K562 (cell line): ENCODE measurements around the gene LYVE1. TPM values are rescaled to one million over a fixed set of nuclear protein-coding genes. Genes with fewer than 3 reads are reported as not detected.

Source experiments
- ATAC-seq: fragments of 200-7000 bp; cut with Tn5 transposase; 3 replicates; pipeline ENCODE4 v1.9.1; 2020; ENCODE audit warnings: moderate library complexity
- BruUV-seq: library from RNA; stranded (reverse); fragments of 400-500 nt; replicated peaks from 2 replicates; lab custom pipeline; 2021; lab: Mats Ljungman, UMichigan
- CTCF ChIA-PET: fragments of 300-600 bp; formaldehyde crosslinking; extraction: SDS; loops from one replicate; lab custom pipeline; 2021; ENCODE audit warnings: low intra/inter-chr PET ratio; lab: Yijun Ruan, JAX
- POLR2A ChIA-PET: fragments of 300-600, 350-650 bp; sonication (Branson Sonifier 250); formaldehyde crosslinking; extraction: SDS; loops from one replicate; lab custom pipeline; 2021; ENCODE audit warnings: antibody characterized with exemption, inconsistent platforms; lab: Yijun Ruan, JAX
- DNase-seq, 4 experiments: peaks; one replicate each; pipeline versions ENCODE4 v3.0.0 to v3.0.0-alpha.2; 2011 to 2018; ENCODE audit warnings: low spot score in 3 of 4, mixed read lengths in 3 of 4; ENCODE audit errors: extremely low read depth in 1 of 4
- FAIRE-seq: peaks from 2 replicates; lab custom pipeline; 2011; peaks lifted over from hg19 to GRCh38; lab: Jason Lieb, UNC
- H2AFZ ChIP-seq: 2 replicates; pipeline ENCODE4 v1.6.0; 2011; ENCODE audit warnings: low read depth, low read length, control low read depth, inconsistent platforms
- H3K27ac ChIP-seq: fragments of 200-600 bp; 3 replicates; pipeline ENCODE4 v1.8.0; 2011; ENCODE audit warnings: low read depth, mild to moderate bottlenecking, control low read depth, inconsistent platforms, low read length, moderate library complexity, mixed read lengths; ENCODE audit errors: extremely low read depth
- H3K27me3 ChIP-seq, 2 experiments: fragments of 300-600 bp in 1 of 2; 2 replicates in 1 of 2; 3 replicates in 1 of 2; pipeline versions ENCODE4 v1.6.0 to v1.8.0; 2011; ENCODE audit warnings: inconsistent platforms in 2 of 2, low read length in 2 of 2, mild to moderate bottlenecking in 1 of 2, mixed read lengths in 1 of 2, moderate library complexity in 1 of 2; ENCODE audit not compliant: control insufficient read depth in 2 of 2, insufficient read depth in 2 of 2
- H3K36me3 ChIP-seq: fragments of 300-600 bp; 3 replicates; pipeline ENCODE4 v1.8.0; 2011; ENCODE audit warnings: mild to moderate bottlenecking, low read length, inconsistent platforms; ENCODE audit not compliant: control insufficient read depth, insufficient read depth
- H3K4me1 ChIP-seq, 2 experiments: fragments of 200-600 bp in 1 of 2; replicated peaks in 1 of 2; 2 replicates in 1 of 2; 3 replicates in 1 of 2; pipeline versions ENCODE4 v1.5.1 to v1.8.0; 2011; ENCODE audit warnings: inconsistent platforms in 2 of 2, low read length in 2 of 2, mild to moderate bottlenecking in 1 of 2, mixed read lengths in 1 of 2, moderate library complexity in 1 of 2; ENCODE audit not compliant: control insufficient read depth in 2 of 2, insufficient read depth in 2 of 2
- H3K4me2 ChIP-seq: 2 replicates; pipeline ENCODE4 v1.6.1; 2011; ENCODE audit warnings: low read length, control low read depth, inconsistent platforms, mixed read lengths; ENCODE audit not compliant: insufficient read depth
- H3K4me3 ChIP-seq: fragments of 200-600 bp; sonication (generic), shearing (Covaris generic); 2 replicates; pipeline ENCODE4 v1.5.1; 2016; ENCODE audit warnings: control low read depth, inconsistent platforms
- H3K79me2 ChIP-seq: fragments of 200-600 bp; 3 replicates; pipeline ENCODE4 v1.8.0; 2011; ENCODE audit warnings: low read length, inconsistent platforms; ENCODE audit not compliant: control insufficient read depth, insufficient read depth
- H3K9ac ChIP-seq, 2 experiments: 2 replicates each; pipeline versions ENCODE4 v1.6.0 to v1.6.1; 2011; ENCODE audit warnings: low read depth in 2 of 2, low read length in 2 of 2, control low read depth in 1 of 2, inconsistent platforms in 1 of 2, mild to moderate bottlenecking in 1 of 2, mixed read lengths in 1 of 2; ENCODE audit not compliant: insufficient read depth in 1 of 2
- H3K9me1 ChIP-seq: one replicate; pipeline ENCODE4 v1.6.0; 2011; ENCODE audit warnings: inconsistent platforms, mild to moderate bottlenecking, low read length, moderate library complexity; ENCODE audit not compliant: control insufficient read depth, insufficient read depth
- H3K9me3 ChIP-seq: replicated peaks from 2 replicates; pipeline ENCODE4 v1.5.1; 2011; ENCODE audit warnings: low read depth, low read length, inconsistent platforms; ENCODE audit not compliant: control insufficient read depth, insufficient read depth
- H4K20me1 ChIP-seq: replicated peaks from 2 replicates; pipeline ENCODE4 v1.6.1; 2011; ENCODE audit warnings: low read length, inconsistent platforms, mixed read lengths; ENCODE audit not compliant: control insufficient read depth, insufficient read depth
- BHLHE40 ChIP-seq: IDR thresholded peaks from 2 replicates; pipeline ENCODE4 v1.6.1; 2011; ENCODE audit warnings: low read length, improper control_type of control experiment
- ZNF512 ChIP-seq: IDR thresholded peaks from 2 replicates; pipeline ENCODE4 v1.6.1; 2016; ENCODE audit warnings: missing genetic modification characterization, missing compliant biosample characterization
- WGBS: fragments of 100-300 bp; shearing (Covaris generic); methylation state at CpG from one replicate; pipeline ENCODE4 v1.1.6; 2016; ENCODE audit warnings: low coverage, mixed read lengths; ENCODE audit not compliant: insufficient coverage; ENCODE audit errors: missing lambda C conversion rate; 5-methylcytosine and 5-hydroxymethylcytosine counted together
- in situ Hi-C: fragments of 300-500 bp; cut with MboI; formaldehyde crosslinking; loops from 4 replicates; pipeline ENCODE4 v1.15.0; 2018; ENCODE audit warnings: inconsistent platforms, mixed read lengths
- intact Hi-C: fragments of 100-400 bp; cut with micrococcal nuclease; formaldehyde crosslinking; loops from 2 replicates; pipeline ENCODE4 v1.14.2; 2022
- polyA plus RNA-seq, 8 experiments: library from polyadenylated mRNA; depleted of rRNA in 4 of 8; stranded (reverse) in 5 of 8; unstranded in 3 of 8; fragments of >200 nt; fragmentation: Nextera tagmentation in 2 of 8; fragmentation: Illumina TruSeq in 1 of 8; extraction: Ambion mirVana in 2 of 8; extraction: Trizol in 1 of 8; gene quantifications; 2 replicates each; pipeline versions ENCODE4 v1.2.1 to v1.2.3, GENCODE V29; 2011 to 2014; ENCODE audit warnings: inconsistent platforms in 1 of 8, missing spikeins in 1 of 8
- total RNA-seq, 7 experiments: library from RNA; depleted of rRNA in 6 of 7; stranded (reverse); fragments of >200 nt in 6 of 7; fragmentation: Illumina TruSeq in 2 of 7; extraction: Trizol in 2 of 7; gene quantifications; 2 replicates each; pipeline versions ENCODE4 v1.2.1 to v1.2.3, GENCODE V29; 2011 to 2021; ENCODE audit warnings: low replicate concordance in 1 of 7
- TF ChIP-seq, protein P1 (sequence below): fragments of 450-650 bp; IDR thresholded peaks from 2 replicates; pipeline ENCODE4 v1.6.1; 2017; ENCODE audit warnings: antibody characterized with exemption, mild to moderate bottlenecking
- TF ChIP-seq, protein P2 (sequence below): fragments of 450-650 bp; IDR thresholded peaks from 2 replicates; pipeline ENCODE4 v1.6.1; 2018; ENCODE audit not compliant: partially characterized antibody

The LYVE1 gene
- total and polyA plus RNA-seq, 9 of the 15 experiments (the other 6 are each of a cell fraction or from before 2014, with no cell fraction given): 0.06 to 1.1 (median 0.14) TPM; not detected in 1

DNA sequence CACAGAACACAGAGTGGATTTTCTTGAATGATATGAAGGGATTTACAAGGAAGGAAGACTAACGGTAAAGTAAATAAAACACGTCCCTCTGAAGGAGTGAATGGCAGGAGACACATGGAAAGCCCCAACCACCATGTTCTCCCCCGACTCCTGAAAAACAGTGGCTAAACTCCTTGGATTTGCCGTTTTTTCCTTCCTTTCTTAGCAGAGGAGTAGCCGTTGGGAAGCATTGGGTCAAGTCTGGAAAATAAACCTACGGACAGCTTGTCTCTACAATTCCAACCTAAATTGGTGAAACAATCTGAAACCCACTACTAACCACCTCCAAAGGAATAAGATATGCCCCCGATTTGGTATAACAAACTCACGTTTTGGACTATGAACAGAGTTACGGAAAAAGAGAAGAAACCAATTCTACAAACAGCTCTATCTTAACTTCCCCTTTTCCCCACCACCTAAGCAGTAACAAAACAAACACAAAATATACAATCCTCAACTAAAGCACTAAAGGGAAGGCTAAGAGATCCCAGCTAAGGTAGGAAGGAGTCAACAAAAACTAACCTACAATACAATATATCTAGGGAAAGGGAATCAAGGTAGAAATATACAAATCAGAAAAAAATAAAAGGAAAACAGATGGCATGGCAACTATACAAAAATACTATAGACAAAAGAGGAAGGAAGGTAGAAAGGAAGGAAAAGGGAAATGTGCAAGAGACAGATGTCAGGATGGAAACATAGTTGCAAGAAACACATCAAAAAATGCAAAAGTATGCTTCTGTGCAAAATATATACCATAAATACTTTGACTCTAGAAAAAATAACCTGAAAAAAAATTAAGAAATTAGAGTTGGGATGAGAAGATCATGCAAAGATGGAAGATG, 43.8 kb upstream of the LYVE1 start:
- intact Hi-C loops: no loop called here
- no peak overlapping the region for H3K4me3 ChIP-seq
- no peaks in the 10 kb centered on the region for H3K36me3 ChIP-seq
- H3K9me1 ChIP-seq: no peaks in the 10 kb centered on the region
- TF ChIP-seq, protein P1, sequence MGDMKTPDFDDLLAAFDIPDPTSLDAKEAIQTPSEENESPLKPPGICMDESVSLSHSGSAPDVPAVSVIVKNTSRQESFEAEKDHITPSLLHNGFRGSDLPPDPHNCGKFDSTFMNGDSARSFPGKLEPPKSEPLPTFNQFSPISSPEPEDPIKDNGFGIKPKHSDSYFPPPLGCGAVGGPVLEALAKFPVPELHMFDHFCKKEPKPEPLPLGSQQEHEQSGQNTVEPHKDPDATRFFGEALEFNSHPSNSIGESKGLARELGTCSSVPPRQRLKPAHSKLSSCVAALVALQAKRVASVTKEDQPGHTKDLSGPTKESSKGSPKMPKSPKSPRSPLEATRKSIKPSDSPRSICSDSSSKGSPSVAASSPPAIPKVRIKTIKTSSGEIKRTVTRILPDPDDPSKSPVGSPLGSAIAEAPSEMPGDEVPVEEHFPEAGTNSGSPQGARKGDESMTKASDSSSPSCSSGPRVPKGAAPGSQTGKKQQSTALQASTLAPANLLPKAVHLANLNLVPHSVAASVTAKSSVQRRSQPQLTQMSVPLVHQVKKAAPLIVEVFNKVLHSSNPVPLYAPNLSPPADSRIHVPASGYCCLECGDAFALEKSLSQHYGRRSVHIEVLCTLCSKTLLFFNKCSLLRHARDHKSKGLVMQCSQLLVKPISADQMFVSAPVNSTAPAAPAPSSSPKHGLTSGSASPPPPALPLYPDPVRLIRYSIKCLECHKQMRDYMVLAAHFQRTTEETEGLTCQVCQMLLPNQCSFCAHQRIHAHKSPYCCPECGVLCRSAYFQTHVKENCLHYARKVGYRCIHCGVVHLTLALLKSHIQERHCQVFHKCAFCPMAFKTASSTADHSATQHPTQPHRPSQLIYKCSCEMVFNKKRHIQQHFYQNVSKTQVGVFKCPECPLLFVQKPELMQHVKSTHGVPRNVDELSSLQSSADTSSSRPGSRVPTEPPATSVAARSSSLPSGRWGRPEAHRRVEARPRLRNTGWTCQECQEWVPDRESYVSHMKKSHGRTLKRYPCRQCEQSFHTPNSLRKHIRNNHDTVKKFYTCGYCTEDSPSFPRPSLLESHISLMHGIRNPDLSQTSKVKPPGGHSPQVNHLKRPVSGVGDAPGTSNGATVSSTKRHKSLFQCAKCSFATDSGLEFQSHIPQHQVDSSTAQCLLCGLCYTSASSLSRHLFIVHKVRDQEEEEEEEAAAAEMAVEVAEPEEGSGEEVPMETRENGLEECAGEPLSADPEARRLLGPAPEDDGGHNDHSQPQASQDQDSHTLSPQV: no peak
- TF ChIP-seq, protein P2, sequence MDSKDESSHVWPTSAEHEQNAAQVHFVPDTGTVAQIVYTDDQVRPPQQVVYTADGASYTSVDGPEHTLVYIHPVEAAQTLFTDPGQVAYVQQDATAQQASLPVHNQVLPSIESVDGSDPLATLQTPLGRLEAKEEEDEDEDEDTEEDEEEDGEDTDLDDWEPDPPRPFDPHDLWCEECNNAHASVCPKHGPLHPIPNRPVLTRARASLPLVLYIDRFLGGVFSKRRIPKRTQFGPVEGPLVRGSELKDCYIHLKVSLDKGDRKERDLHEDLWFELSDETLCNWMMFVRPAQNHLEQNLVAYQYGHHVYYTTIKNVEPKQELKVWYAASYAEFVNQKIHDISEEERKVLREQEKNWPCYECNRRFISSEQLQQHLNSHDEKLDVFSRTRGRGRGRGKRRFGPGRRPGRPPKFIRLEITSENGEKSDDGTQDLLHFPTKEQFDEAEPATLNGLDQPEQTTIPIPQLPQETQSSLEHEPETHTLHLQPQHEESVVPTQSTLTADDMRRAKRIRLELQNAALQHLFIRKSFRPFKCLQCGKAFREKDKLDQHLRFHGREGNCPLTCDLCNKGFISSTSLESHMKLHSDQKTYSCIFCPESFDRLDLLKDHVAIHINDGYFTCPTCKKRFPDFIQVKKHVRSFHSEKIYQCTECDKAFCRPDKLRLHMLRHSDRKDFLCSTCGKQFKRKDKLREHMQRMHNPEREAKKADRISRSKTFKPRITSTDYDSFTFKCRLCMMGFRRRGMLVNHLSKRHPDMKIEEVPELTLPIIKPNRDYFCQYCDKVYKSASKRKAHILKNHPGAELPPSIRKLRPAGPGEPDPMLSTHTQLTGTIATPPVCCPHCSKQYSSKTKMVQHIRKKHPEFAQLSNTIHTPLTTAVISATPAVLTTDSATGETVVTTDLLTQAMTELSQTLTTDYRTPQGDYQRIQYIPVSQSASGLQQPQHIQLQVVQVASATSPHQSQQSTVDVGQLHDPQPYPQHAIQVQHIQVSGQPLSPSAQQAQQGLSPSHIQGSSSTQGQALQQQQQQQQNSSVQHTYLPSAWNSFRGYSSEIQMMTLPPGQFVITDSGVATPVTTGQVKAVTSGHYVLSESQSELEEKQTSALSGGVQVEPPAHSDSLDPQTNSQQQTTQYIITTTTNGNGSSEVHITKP: no peak
- TF ChIP-seq BHLHE40 (0 out of 2 replicates have a peak, but pooled peaks have one; percentile 18), ZNF512 (tag) (0 out of 2 replicates have a peak, but pooled peaks have one; percentile 9)
- in situ Hi-C loops: no loop called here
- no peaks in the 10 kb centered on the region; a peak in 2 of 5 replicates for H3K27me3 ChIP-seq
- peak overlapping the region; percentile 69 for H2AFZ ChIP-seq
- BruUV-seq: no TSS peak
- no peaks in the 10 kb centered on the region for H3K79me2 ChIP-seq
- FAIRE-seq (no peak), DNase-seq (no peak), ATAC-seq (no peak)
- H3K27ac ChIP-seq: no peak overlapping the region
- WGBS: 10% methylated on average over 9 of the region's 9 CpGs
- POLR2A ChIA-PET: interaction anchor here (0.6 to 0.7 kb wide), 2 partner anchors 11 to 29 kb away, joined by 3 read pairs; no protein-coding TSS in a partner anchor
- CTCF ChIA-PET: no interaction called here
- H3K4me2 ChIP-seq: peak overlapping the region; percentile 31; the same call in 1 of the 2 replicates
- no peaks in the 10 kb centered on the region; a peak in 1 of 5 replicates for H3K4me1 ChIP-seq
- H3K9ac ChIP-seq: no peak overlapping the region
- H4K20me1 ChIP-seq: no peaks in the 10 kb centered on the region
- no peaks in the 10 kb centered on the region for H3K9me3 ChIP-seq
